Stimulated activated naive CD4-positive, alpha-beta T cell treated with Interleukin-2 at 50 U/mL for 16 hours (primary cell): ENCODE data around the gene UBE2H.
A peak's percentile ranks its signal among the peaks of the same experiment; 100 is the strongest.

Source experiments
- DNase-seq: peaks from one replicate; lab custom pipeline; 2025; lab: John Stamatoyannopoulos, UW

UBE2H gene

DNA sequence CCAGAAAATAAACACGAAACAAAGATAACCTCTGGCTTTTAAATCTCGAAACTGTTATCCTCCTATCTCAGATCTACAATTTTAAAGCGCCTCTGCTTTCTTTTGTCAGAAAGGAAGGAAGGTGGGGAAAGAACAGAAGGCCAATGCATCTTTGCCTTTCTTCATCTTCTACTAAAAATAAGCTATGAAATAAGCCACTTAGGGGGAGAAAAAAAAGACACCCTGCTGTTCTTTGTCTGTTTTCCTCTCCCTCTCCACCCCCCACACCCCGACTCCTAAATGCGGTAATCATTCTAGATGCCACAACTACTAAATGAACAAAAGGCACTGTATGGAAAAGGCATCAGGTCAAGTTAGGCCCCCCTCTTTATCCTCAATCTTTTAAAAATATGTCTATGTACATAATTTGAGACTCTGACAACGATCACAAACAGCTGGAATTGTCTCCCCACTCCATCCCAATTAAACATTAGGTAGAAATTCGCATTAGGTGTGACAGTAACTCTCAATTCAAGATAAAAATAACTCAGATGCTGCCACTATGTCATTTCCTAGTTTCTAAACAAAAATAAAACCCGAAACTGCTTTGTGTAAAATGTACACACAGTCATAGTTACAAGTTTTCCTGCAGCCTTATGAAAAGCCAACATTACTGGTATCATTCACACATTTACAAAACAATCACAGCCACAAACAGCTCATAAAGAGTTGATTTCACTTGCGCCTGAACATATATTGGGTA lies 2.4 kb downstream of the UBE2H start:
- DNase-seq, result no peak

DNA sequence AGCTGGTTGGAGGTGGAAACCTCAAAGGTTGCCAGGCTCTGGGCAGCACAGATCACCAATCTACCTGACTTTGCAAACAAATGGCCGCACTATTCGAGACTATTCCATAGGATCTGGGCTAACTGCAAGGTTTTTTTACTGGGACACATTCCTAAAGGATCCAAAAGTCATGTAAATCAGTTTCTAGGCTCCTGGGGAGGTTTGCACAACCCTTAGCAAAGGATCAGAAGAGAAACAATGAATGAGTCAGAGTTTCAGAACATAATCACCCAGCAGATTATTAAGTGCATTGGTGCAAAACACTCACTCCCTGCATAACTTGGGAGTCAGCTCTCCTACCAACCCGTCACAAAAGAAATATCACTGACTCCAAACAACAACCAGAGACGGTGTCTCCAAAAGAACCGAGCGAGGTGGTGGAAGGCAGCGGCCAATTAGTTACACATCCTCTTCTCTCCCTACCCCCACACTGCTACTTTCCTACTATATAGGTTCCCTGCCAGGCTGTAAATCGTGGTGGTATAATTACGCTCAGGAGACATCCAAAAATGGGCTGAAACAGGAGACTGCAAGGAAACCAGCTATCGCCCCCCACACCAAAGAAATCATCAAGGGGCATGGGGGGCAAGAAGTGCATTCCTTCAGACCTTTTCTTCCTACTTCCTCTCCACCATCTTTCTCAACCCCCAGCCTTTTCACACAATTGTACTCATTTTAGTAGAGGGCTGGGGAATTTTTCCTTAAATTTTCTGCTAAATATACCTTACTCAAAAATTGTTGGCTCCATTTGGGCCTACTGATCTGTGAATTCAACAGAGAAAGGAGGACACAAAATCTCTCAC lies 3.2 kb downstream of the UBE2H start:
- no peak for DNase-seq

DNA sequence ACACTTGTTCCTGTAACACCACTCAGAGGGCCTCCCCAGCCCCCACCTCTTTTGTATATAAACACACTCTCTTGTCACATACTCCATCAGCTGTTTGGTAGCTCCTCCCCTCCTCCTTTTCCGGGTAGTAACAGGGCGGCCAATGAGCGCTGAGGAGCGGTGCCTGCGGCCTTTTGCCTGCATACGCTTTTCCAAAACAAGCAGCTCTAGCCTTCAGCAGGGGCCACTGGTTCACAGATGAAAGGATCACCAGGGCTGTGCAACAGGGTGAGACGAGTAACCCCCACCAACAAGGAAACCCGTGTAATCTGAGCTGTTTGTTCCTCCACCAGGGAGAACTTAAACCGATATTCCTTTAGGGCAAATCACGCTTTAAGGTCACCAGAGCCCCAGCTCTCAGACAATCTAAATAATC lies 3.9 kb downstream of the UBE2H start:
- peak; percentile 73 for DNase-seq

- DNase-seq, result no peak
Measured at GRCh38 chr7:129948338-129948737, 4.4 kb downstream of the UBE2H start.

DNA sequence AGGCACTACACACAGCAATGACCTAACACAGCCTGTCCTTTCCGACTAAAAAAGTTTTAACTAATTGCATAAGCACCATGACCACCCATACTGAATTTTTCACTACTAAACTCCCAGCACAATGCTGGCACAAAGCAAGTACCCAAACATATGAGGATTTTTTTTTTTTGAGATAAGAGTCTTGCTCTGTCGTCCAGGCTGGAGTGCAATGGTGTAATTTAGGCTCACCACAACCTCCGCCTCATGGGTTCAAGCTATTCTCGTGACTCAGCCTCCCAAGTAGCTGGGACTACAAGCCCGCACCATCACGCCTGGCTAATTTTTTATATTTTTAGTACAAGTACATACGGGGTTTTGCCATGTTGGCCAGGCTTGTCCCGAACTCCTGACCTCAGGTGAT lies 5.1 kb downstream of the UBE2H start:
- no peak for DNase-seq

- no peak for DNase-seq
Measured at GRCh38 chr7:129947049-129947448, 5.7 kb downstream of the UBE2H start.

DNA sequence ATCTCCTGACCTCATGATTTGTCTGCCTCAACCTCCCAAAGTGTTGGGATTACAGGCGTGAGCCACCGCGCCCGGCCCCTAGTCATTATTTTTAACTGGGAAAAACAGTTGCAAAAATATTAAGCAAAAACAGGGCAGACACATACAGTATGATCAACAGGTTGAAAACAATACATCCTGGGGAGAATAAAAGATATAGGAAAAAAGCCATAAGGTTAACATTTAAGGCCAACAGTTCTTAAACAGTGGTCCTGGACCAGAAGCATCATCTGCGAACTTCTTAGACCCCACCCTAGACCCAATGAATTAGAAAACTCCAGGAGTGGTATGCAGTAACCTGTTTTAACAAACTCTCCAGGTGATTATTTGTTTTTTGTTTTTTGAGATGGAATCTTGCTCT lies 6.5 kb downstream of the UBE2H start:
- no peak for DNase-seq

DNA sequence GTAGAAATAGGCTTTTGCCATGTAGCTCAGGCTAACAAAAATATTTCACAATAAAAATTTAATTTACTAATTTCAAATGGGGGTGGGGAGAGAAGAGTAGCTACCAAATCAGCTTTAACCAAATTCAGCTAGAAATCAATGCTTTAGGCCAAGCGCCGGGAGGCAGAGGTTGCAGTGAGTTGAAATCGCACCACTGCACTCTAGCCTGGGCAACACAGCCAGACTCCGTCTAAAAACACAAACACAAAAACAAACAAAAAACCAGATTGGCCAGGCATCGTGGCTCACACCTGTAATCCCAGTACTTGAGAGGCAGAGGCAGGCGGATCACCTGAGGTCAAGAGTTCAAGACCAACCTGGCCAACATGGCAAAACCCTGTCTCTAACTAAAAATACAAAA lies 9.4 kb downstream of the UBE2H start:
- no peak for DNase-seq

DNA sequence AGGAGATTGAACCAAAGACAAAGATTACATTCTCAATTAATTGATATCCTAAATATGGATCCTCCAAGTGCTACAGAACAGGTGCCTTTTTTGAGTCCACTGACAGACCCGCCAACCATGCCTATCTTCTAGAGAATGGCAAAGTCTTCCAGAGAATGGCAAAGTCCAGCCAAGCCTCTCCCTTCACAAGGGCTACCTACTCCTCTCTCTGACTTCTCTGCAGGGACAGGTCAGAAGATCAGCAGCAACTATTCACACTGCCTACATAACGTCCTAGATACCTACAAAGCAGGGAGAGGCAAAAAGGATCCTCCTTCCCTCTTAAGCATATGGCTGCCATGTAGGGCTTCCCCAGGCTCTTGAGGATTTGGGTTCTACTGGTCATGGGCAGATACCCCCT lies 12.4 kb downstream of the UBE2H start:
- DNase-seq, result no peak

GRCh38 chr7:129939881-129940280 lies 12.9 kb downstream of the UBE2H start:
- DNase-seq, result no peak

- DNase-seq, result no peak
Measured at GRCh38 chr7:129933627-129934026, 19.1 kb downstream of the UBE2H start.

GRCh38 chr7:129926618-129927017 lies 26.1 kb downstream of the UBE2H start:
- no peak for DNase-seq

DNA sequence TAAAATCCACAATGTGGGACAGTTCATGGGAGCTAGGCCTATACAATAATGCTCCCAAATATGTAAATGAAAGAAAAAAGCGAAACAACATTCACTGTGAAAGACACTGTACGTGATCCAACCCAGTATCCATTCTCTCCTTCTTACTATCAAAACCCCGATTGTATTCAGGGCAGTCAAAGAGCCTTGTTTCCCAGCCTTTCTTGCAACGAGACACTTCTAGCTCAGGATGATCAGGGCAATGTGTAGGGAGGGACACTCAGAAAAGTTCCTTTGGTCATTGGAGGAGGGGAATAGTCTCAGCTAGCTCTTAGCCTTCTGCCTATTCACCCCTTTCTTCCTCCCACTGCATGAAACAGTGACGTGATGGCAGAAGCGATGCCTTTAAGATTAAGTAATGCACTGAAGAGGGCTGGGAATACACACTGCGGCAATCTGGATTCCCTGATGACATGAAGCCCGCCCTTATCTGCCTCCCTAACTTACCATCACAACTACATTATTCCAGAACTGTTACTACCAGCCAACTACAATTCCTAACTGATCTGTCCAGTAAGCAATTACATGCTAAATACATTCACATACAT lies 27.3 kb downstream of the UBE2H start:
- no peak for DNase-seq

DNA sequence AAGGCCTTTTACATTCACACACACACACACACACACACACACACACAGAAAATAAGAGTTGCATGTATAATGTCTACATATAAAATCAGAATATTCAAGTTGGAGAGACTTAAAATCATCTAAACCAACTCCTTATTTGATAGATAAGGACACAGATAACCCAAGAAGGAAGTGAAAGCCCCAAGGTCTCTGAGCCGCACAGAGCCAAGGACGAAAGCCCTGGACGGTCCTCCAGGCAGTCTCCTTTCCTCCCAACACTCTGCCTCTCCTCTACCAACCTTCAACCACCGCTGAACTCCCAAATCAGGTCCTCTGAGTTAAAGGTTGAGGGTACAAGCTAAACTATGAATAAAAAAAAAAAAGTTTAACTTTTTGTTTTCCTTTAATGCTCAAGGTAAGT lies 28.2 kb downstream of the UBE2H start:
- no peak for DNase-seq

- DNase-seq, result no peak
Measured at GRCh38 chr7:129923709-129924108, 29.1 kb downstream of the UBE2H start.

DNA sequence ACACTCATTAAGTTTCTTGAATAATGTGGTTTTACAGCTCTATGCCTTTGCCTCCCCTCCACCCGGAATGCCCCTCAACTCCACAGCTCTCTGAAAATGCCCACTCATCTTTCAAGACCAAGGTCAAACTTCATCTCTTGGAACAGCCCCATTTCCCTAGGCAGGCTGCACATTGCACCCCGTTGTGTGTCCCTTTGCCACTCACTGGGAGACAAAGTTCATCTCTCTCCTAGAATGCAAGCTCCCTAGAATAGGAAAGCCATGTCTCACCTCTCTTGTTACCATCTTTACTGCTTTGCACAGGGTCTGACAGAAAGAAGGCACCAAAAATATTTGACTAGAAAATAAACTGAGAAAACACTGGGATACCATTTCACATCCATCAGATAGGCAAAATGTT lies 33.3 kb downstream of the UBE2H start:
- DNase-seq, result no peak

DNA sequence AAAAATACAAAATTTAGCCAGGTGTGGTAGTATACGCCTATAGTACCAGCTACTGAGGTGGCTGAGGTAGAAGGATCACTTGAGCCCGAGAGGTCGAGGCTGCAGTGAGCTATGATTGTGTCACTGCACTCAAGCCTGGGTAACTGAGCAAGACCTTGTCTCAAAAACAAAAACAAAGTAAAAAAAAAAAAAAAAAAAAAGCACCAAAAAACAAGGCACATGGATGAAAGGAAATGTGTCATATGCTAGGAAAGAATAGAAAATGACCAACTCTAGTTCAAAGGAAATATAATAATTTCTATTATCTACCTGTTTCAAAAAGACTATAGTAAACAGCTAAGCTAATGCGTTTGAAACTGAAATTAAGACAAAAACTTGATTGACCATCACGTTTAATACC lies 33.8 kb downstream of the UBE2H start:
- DNase-seq, result no peak

DNA sequence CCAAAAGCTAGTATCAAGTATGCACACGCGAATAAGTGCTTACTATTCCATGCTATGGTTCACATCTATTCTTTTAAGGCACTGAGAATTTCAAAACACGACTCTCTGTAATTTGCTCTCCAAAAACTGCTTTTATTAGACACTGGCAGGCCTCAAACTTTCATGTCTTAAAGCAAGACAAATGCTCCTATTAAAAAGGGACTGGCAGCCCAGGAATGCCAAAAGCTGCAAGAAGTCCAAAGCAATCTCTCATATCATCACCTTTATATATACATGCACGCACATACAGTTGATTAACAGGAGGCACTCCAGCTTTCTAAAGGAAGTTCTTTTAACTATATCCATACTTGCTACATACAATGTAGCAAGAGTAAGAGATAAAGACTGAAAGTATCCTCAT lies 34.8 kb downstream of the UBE2H start:
- no peak for DNase-seq

GRCh38 chr7:129914536-129915272 lies 38.1 kb downstream of the UBE2H start:
- no peak for DNase-seq

DNA sequence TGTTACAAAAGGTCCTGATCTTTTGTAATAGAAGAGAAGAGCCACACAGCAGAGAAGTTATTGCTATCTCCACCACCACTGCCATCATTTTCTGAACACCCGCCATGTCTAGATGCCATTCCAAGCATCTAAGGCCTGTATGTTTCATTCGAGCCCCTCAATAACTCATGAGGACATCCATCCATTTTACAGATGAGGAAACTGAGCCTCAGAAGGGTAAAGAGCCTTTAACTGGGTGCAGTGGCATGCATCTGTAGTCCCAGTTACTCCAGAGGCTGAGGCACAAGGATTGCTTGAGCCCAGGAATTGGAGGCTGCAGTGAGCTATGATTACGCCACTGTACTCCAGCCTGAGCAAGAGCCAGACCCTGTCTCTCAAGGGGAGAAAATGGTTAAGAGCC lies 39.3 kb downstream of the UBE2H start:
- no peak for DNase-seq

DNA sequence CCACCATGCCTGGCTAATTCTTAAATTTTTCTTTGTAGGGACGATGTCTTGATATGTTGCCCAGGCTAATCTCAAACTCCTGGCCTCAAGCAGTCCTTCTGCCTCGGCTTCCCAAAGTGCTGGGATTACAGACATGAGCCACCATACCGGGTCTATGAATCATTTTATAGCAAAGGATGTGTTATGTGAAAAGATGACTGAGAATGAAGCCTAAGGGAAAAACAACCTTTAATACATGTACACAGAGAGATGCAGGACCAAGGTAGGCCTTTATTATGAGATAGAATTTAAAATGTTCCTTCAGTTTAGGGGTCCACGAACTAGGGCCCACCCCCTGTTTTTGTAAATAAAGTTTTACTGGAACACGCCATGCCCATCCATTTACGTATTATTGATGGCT lies 41.0 kb downstream of the UBE2H start:
- DNase-seq, result no peak

GRCh38 chr7:129909669-129910068 lies 43.1 kb downstream of the UBE2H start:
- no peak for DNase-seq
